CD14-positive monocyte (primary cell): ENCODE results near the gene ADAMTS18. TPM values are rescaled to one million over a fixed set of nuclear protein-coding genes. Genes with fewer than 3 reads are reported as not detected.

Source experiments
- DNase-seq, 3 donors: peaks; one replicate each; pipeline ENCODE4 v3.0.0-alpha.2; 2011 to 2022
- H2AFZ ChIP-seq: 2 replicates; pipeline ENCODE4 v1.6.0; 2012; ENCODE audit warnings: mild to moderate bottlenecking, low read depth, low read length, inconsistent platforms; ENCODE audit not compliant: insufficient read depth, poor library complexity, severe bottlenecking
- H3K27ac ChIP-seq, 2 donors: 1 replicate in 1 of 2; 2 replicates in 1 of 2; pipeline ENCODE4 v1.5.1; 2012 to 2013; ENCODE audit warnings: low read length in 2 of 2, control low read depth in 1 of 2, inconsistent platforms in 1 of 2, low read depth in 1 of 2, mild to moderate bottlenecking in 1 of 2
- H3K27me3 ChIP-seq, 2 donors: one replicate each; pipeline versions ENCODE4 v1.6.0 to v1.6.1; 2011 to 2013; ENCODE audit warnings: low read length in 2 of 2; ENCODE audit not compliant: control insufficient read depth in 2 of 2, insufficient read depth in 2 of 2
- H3K36me3 ChIP-seq, 2 donors: replicated peaks in 1 of 2; 1 replicate in 1 of 2; 2 replicates in 1 of 2; pipeline versions ENCODE4 v1.5.1 to v1.6.1; 2012 to 2013; ENCODE audit warnings: low read length in 2 of 2, control low read depth in 1 of 2, inconsistent platforms in 1 of 2, mild to moderate bottlenecking in 1 of 2; ENCODE audit not compliant: insufficient read depth in 2 of 2, control insufficient read depth in 1 of 2
- H3K4me1 ChIP-seq, 2 donors: 1 replicate in 1 of 2; 2 replicates in 1 of 2; pipeline versions ENCODE4 v1.5.1 to v1.6.1; 2012 to 2013; ENCODE audit warnings: low read length in 2 of 2, control low read depth in 1 of 2, inconsistent platforms in 1 of 2, mild to moderate bottlenecking in 1 of 2, moderate library complexity in 1 of 2; ENCODE audit not compliant: insufficient read depth in 2 of 2, control insufficient read depth in 1 of 2
- H3K4me2 ChIP-seq: replicated peaks from 2 replicates; pipeline ENCODE3; 2012; ENCODE audit warnings: low read length, moderate library complexity, mild to moderate bottlenecking; ENCODE audit not compliant: poor library complexity, severe bottlenecking; ENCODE audit errors: extremely low read depth
- H3K4me3 ChIP-seq, 3 experiments: fragments of 200-600 bp in 1 of 3; sonication (generic) in 1 of 3; replicated peaks in 1 of 3; 1 replicate in 2 of 3; 2 replicates in 1 of 3; pipeline ENCODE4 v1.5.1; 2011 to 2013; ENCODE audit warnings: low read length in 3 of 3, mild to moderate bottlenecking in 3 of 3, control low read depth in 2 of 3, low read depth in 2 of 3, inconsistent platforms in 1 of 3, moderate library complexity in 1 of 3
- H3K79me2 ChIP-seq: 2 replicates; pipeline ENCODE4 v1.6.0; 2012; ENCODE audit warnings: mild to moderate bottlenecking, control low read depth, inconsistent platforms, low read length, moderate library complexity; ENCODE audit not compliant: insufficient read depth
- H3K9ac ChIP-seq: 2 replicates; pipeline ENCODE4 v1.6.0; 2017; ENCODE audit warnings: low read length, mild to moderate bottlenecking; ENCODE audit not compliant: insufficient read depth, poor library complexity, severe bottlenecking
- H3K9me3 ChIP-seq, 2 donors: replicated peaks in 1 of 2; 1 replicate in 1 of 2; 2 replicates in 1 of 2; pipeline versions ENCODE4 v1.5.1 to v1.6.1; 2012 to 2013; ENCODE audit warnings: low read length in 2 of 2, control low read depth in 1 of 2; ENCODE audit not compliant: control insufficient read depth in 1 of 2, insufficient read depth in 1 of 2
- H4K20me1 ChIP-seq: 2 replicates; pipeline ENCODE4 v1.6.0; 2012; ENCODE audit warnings: mild to moderate bottlenecking, low read length, control low read depth, moderate library complexity; ENCODE audit not compliant: insufficient read depth
- H3K27ac Mint-ChIP-seq, 7 donors: one replicate each; pipeline ENCODE4 v1.8.0; 2020; ENCODE audit warnings: mild to moderate bottlenecking in 7 of 7, mixed read lengths in 7 of 7, moderate library complexity in 6 of 7, inconsistent platforms in 2 of 7
- H3K27me3 Mint-ChIP-seq, 3 donors: one replicate each; pipeline ENCODE4 v1.8.0; 2021 to 2022; ENCODE audit warnings: low read depth in 3 of 3, mild to moderate bottlenecking in 3 of 3, mixed read lengths in 3 of 3, moderate library complexity in 3 of 3, inconsistent platforms in 1 of 3
- H3K36me3 Mint-ChIP-seq, 2 donors: one replicate each; pipeline ENCODE4 v1.8.0; 2020; ENCODE audit warnings: mixed read lengths in 2 of 2, inconsistent platforms in 1 of 2, mild to moderate bottlenecking in 1 of 2
- H3K4me1 Mint-ChIP-seq: one replicate; pipeline ENCODE4 v1.8.0; 2020; ENCODE audit warnings: mild to moderate bottlenecking, mixed read lengths
- H3K4me3 Mint-ChIP-seq, 2 donors: one replicate each; pipeline ENCODE4 v1.8.0; 2020; ENCODE audit warnings: mild to moderate bottlenecking in 2 of 2, mixed read lengths in 2 of 2, moderate library complexity in 1 of 2
- H3K9me3 Mint-ChIP-seq, 7 donors: one replicate each; pipeline ENCODE4 v1.8.0; 2020 to 2022; ENCODE audit warnings: mixed read lengths in 7 of 7, mild to moderate bottlenecking in 6 of 7, moderate library complexity in 6 of 7, inconsistent platforms in 2 of 7
- CTCF ChIP-seq: fragments of 200-600 bp; IDR thresholded peaks from one replicate; pipeline ENCODE4 v1.8.0; 2022; ENCODE audit warnings: antibody characterized with exemption, mild to moderate bottlenecking
- WGBS: methylation state at CpG from one replicate; pipeline ENCODE4 v1.1.5; 2013; ENCODE audit warnings: missing lambda C conversion rate; ENCODE audit not compliant: insufficient coverage; 5-methylcytosine and 5-hydroxymethylcytosine counted together
- intact Hi-C, 2 donors: fragments of 100-400 bp; cut with micrococcal nuclease; formaldehyde crosslinking; loops; one replicate each; pipeline versions ENCODE4 v1.15.0 to v1.15.1; 2023
- polyA plus RNA-seq, 3 donors: library from polyadenylated mRNA; depleted of rRNA in 1 of 3; unstranded in 2 of 3; stranded (reverse) in 1 of 3; fragments of 300-500 nt in 2 of 3; fragments of >200 nt in 1 of 3; fragmentation: Illumina TruSeq in 2 of 3; gene quantifications; 1 replicate in 2 of 3; 2 replicates in 1 of 3; pipeline ENCODE4 v1.2.3, GENCODE V29; 2012 to 2021

Gene ADAMTS18
- polyA plus RNA-seq, 3 donors: not detected

- intact Hi-C loops: no loop called here
These were observed 128.8 kb downstream of the ADAMTS18 start for GRCh38 chr16:77306075-77306474.

GRCh38 chr16:77304877-77305276 is 130.0 kb downstream of the ADAMTS18 start:
- intact Hi-C loops: no loop called here
- H3K4me2 ChIP-seq: no peak overlapping the region
- TF ChIP-seq CTCF: no peak
- Mint-ChIP-seq H3K9me3 (peaks cover 0 to 3% (median 0%) of the 10 kb centered on the region in 7 donors), H3K4me3 (no peak overlapping the region), H3K36me3 (no peaks in the 10 kb centered on the region), H3K4me1 (no peaks in the 10 kb centered on the region), H3K27me3 (no peaks in the 10 kb centered on the region), H3K27ac (no peak overlapping the region)
- DNase-seq: no peak
- H3K36me3 ChIP-seq: no peaks in the 10 kb centered on the region
- H3K27me3 ChIP-seq: no peaks in the 10 kb centered on the region
- no peaks in the 10 kb centered on the region for H3K9me3 ChIP-seq
- H3K27ac ChIP-seq: no peak overlapping the region
- H3K9ac ChIP-seq: no peak overlapping the region
- H2AFZ ChIP-seq: no peak overlapping the region
- no peaks in the 10 kb centered on the region for H3K4me1 ChIP-seq
- H3K4me3 ChIP-seq: no peak overlapping the region
- WGBS: no CpG with 5 or more reads among the region's 2 CpGs
- no peaks in the 10 kb centered on the region for H3K79me2 ChIP-seq
- H4K20me1 ChIP-seq: no peaks in the 10 kb centered on the region

More at GRCh38 chr16:77306075-77306474, 128.8 kb downstream of the ADAMTS18 start:
- Histone ChIP-seq H3K4me3 (no peak overlapping the region), H3K9ac (no peak overlapping the region), H2AFZ (no peak overlapping the region), H3K27ac (no peak overlapping the region), H4K20me1 (no peaks in the 10 kb centered on the region), H3K9me3 (no peaks in the 10 kb centered on the region), H3K4me2 (no peak overlapping the region), H3K4me1 (no peaks in the 10 kb centered on the region), H3K27me3 (no peaks in the 10 kb centered on the region), H3K79me2 (no peaks in the 10 kb centered on the region), H3K36me3 (no peaks in the 10 kb centered on the region)
- no peak for DNase-seq
- Mint-ChIP-seq H3K9me3 (peaks cover 0 to 3% (median 0%) of the 10 kb centered on the region in 7 donors), H3K4me3 (no peak overlapping the region), H3K36me3 (no peaks in the 10 kb centered on the region), H3K4me1 (no peaks in the 10 kb centered on the region), H3K27ac (no peak overlapping the region), H3K27me3 (no peaks in the 10 kb centered on the region)
- WGBS: 100% methylated on average over 1 of the region's 3 CpGs
- TF ChIP-seq CTCF: no peak
